Endothelial cell (in vitro differentiated cells): ENCODE results near the gene AKAP6. TPM values are rescaled to one million over a fixed set of nuclear protein-coding genes. Genes with fewer than 3 reads are reported as not detected.

ENCODE experiments used
- DNase-seq: peaks from one replicate; pipeline ENCODE4 v3.0.0; 2021; ENCODE audit warnings: low spot score
- H3K27ac Mint-ChIP-seq: one replicate; pipeline ENCODE4 v1.8.0; 2021; ENCODE audit warnings: mixed read lengths, inconsistent platforms; ENCODE audit not compliant: unreplicated experiment
- H3K27me3 Mint-ChIP-seq: one replicate; pipeline ENCODE4 v1.8.0; 2021; ENCODE audit warnings: mild to moderate bottlenecking, moderate library complexity, mixed read lengths, inconsistent platforms; ENCODE audit not compliant: unreplicated experiment
- H3K36me3 Mint-ChIP-seq: one replicate; pipeline ENCODE4 v1.8.0; 2021; ENCODE audit warnings: mild to moderate bottlenecking, low read depth, mixed read lengths, inconsistent platforms; ENCODE audit not compliant: unreplicated experiment
- H3K4me1 Mint-ChIP-seq: one replicate; pipeline ENCODE4 v1.8.0; 2021; ENCODE audit warnings: mild to moderate bottlenecking, mixed read lengths, inconsistent platforms; ENCODE audit not compliant: unreplicated experiment
- H3K4me3 Mint-ChIP-seq: one replicate; pipeline ENCODE4 v1.8.0; 2021; ENCODE audit warnings: mild to moderate bottlenecking, mixed read lengths, inconsistent platforms; ENCODE audit not compliant: unreplicated experiment
- H3K9me3 Mint-ChIP-seq: one replicate; pipeline ENCODE4 v1.8.0; 2021; ENCODE audit warnings: mixed read lengths, inconsistent platforms; ENCODE audit not compliant: unreplicated experiment
- CTCF ChIP-seq: fragments of 200-600 bp; sonication (generic); IDR thresholded peaks from one replicate; pipeline ENCODE4 v1.5.0; 2021; ENCODE audit warnings: antibody characterized with exemption; ENCODE audit not compliant: unreplicated experiment
- total RNA-seq: library from RNA; stranded (reverse); fragmentation: NEBNext Ultra II Directional; extraction: Animal tissue kit (Norgen Biotek cat#: 25700); gene quantifications from one replicate; pipeline ENCODE4 v1.2.1, GENCODE V29; 2021; ENCODE audit not compliant: unreplicated experiment

The AKAP6 gene
- total RNA-seq, 1 donor from 2014 or later, result 4.4 TPM

- H3K36me3 Mint-ChIP-seq, result no peaks in the 10 kb centered on the region
- no peaks in the 10 kb centered on the region for H3K27me3 Mint-ChIP-seq
- no peak for DNase-seq
Measured at GRCh38 chr14:32620724-32621123, 291.6 kb downstream of the AKAP6 start.

GRCh38 chr14:32621585-32621984 is 292.5 kb downstream of the AKAP6 start:
- Mint-ChIP-seq H3K9me3 (no peaks in the 10 kb centered on the region), H3K4me3 (no peak overlapping the region), H3K27ac (no peak overlapping the region)

More at GRCh38 chr14:32620724-32621123, 291.6 kb downstream of the AKAP6 start:
- Mint-ChIP-seq H3K4me3 (no peak overlapping the region), H3K9me3 (no peaks in the 10 kb centered on the region), H3K4me1 (peaks cover 4% of the 10 kb centered on the region), H3K27ac (no peak overlapping the region)
- no peak for TF ChIP-seq CTCF

GRCh38 chr14:32622742-32623141 is 293.6 kb downstream of the AKAP6 start:
- Mint-ChIP-seq H3K4me1 (peaks cover 10% of the 10 kb centered on the region), H3K4me3 (no peak overlapping the region), H3K9me3 (no peaks in the 10 kb centered on the region), H3K36me3 (no peaks in the 10 kb centered on the region), H3K27me3 (no peaks in the 10 kb centered on the region), H3K27ac (no peak overlapping the region)
- DNase-seq, result no peak
- TF ChIP-seq CTCF, result no peak

More at GRCh38 chr14:32621585-32621984, 292.5 kb downstream of the AKAP6 start:
- no peak for DNase-seq
- TF ChIP-seq CTCF, result no peak
- Mint-ChIP-seq H3K27me3 (no peaks in the 10 kb centered on the region), H3K4me1 (peaks cover 4% of the 10 kb centered on the region), H3K36me3 (no peaks in the 10 kb centered on the region)

- H3K9me3 Mint-ChIP-seq, result no peaks in the 10 kb centered on the region
- H3K36me3 Mint-ChIP-seq, result no peaks in the 10 kb centered on the region
- H3K27ac Mint-ChIP-seq, result no peak overlapping the region
- TF ChIP-seq CTCF, result no peak
- DNase-seq, result no peak
- H3K4me1 Mint-ChIP-seq, result peaks cover 13% of the 10 kb centered on the region
- H3K4me3 Mint-ChIP-seq, result no peak overlapping the region
- no peaks in the 10 kb centered on the region for H3K27me3 Mint-ChIP-seq
Measured at GRCh38 chr14:32623300-32624093, 294.4 kb downstream of the AKAP6 start.

GRCh38 chr14:32625211-32625610 is 296.1 kb downstream of the AKAP6 start:
- Mint-ChIP-seq H3K4me3 (no peak overlapping the region), H3K27ac (no peak overlapping the region), H3K4me1 (peaks cover 18% of the 10 kb centered on the region), H3K27me3 (no peaks in the 10 kb centered on the region), H3K9me3 (no peaks in the 10 kb centered on the region), H3K36me3 (no peaks in the 10 kb centered on the region)
- no peak for DNase-seq
- TF ChIP-seq CTCF, result no peak
